ENCODE results near the gene KPNA6. TPM values are rescaled to one million over a fixed set of nuclear protein-coding genes. Genes with fewer than 3 reads are reported as not detected.
"Not testable (repeated sequence)": the region's sequence is repeated elsewhere in the genome, so short reads cannot be mapped to it uniquely, and the experiment has no call there.

KPNA6 gene
- total RNA-seq, 1 experiment from 2014 or later, result 36.0 TPM

DNA sequence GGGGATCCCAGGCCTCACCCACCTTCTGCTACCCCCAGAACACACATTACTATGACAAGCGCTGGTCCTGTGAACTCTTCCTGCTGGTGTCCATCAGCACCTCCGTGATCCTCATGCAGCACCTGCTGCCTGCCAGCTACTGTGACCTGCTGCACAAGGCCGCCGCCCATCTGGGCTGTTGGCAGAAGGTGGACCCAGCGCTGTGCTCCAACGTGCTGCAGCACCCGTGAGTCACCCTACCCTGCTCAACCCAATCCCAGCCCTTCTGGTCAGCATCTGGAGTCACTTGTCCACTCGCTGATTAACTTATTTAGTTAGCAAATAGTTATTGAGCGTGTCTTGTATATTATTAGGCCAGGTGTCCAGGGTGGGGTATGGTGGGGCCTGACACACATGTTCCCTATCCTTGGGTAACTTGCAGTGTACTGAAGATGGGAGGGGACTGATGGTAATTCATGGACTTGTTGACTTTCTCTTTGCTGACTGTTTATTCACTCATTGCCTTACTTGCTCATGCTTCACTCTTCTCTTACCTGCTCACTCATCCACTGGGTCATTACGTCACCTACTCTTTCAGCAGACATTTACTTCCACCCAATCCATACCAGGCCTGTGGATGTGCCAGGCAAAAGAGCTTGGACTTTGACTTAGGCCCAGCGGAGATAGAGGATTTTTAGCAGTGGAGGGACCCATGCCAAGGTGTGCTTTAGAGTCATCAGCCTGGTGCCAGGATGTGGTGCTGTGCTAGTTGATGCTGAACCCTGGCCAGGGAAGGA lies 12.9 kb upstream of the KPNA6 start:
- no peak for DNase-seq (ENCODE audit: low spot score)
- in situ Hi-C loops (cut with HindIII; ENCODE audit: low sequenced_read_pairs), result no loop called here

DNA sequence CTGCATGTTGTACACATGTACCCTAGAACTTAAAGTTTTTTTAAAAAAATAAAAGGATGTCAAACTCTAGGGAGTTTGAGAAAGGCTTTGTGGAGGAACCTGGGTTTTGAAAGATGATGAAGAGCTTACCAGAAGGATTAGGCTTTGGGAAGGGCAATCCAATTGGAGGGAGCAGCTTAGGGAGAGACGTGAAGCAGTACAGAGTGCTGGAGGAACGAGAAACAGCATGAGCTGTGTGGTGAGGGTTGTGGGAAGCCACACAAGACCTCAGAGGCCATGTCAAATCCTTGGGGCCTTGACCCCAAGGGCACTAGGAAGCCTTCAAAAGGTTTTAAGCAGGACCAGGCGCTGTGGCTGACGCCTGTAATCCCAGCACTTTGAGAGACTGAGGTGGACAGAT lies 8.4 kb upstream of the KPNA6 start:
- in situ Hi-C loops (cut with HindIII; ENCODE audit: low sequenced_read_pairs), result no loop called here

DNA sequence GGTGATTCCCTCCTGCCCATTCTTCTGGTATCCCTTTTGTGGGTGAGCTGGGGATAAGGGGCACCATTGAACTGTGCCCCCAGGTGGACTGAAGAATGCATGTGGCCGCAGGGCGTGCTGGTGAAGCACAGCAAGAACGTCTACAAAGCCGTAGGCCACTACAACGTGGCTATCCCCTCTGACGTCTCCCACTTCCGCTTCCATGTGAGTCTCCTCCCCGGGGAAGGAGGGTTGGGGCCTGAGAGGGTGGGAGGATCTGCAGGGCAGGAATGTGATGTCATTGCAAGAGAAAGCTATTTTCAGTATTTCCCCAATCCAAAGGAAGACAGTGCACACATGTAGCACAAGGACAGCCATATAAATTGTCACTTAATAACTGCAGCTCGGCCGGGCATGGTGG lies 7.5 kb upstream of the KPNA6 start:
- in situ Hi-C loops (cut with HindIII; ENCODE audit: low sequenced_read_pairs), result no loop called here

More for the DNA sequence above, 8.4 kb upstream of the KPNA6 start:
- DNase-seq (ENCODE audit: low spot score), result no peak

DNA sequence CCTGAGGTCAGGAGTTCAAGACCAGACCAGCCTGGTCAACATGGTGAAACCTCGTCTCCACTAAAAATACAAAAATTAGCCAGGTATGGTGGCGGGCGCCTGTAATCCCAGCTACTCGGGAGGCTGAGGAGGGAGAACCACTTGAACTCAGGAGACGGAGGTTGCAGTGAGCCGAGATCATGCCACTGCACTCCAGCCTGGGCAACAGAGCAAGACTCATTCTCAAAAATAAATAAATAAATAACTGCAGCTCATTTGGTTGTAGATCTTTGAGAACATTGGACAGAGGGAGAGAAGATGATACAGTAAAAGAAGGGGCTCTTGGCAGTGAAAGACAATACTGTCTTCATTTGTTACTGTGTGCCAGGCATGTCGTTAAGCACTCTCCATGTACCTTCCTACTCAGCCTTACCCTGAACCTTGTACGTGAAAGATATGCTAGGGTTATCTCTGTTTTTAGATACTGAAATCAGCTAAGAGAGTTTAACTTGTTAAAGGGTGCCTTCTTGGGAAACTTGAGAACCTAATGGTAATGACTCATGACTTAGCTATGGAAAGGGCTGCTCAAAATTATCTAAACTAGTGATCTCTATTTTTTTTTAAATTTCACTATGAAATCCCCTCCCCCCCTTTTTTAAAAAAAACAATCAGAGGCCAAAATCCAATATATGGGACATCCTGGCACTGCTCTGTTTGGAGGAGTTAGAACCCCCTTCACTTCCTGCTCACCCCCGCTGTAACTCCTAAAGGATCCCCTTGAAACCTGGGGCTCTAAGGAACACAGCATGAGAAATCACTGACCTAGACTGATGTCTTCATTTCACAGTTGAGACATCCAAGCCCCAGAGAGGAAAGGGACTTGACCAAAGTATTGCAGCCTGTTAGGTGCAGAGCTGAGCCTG lies 6.8 kb upstream of the KPNA6 start:
- no peak for DNase-seq (ENCODE audit: low spot score)
- in situ Hi-C loops (cut with HindIII; ENCODE audit: low sequenced_read_pairs), result no loop called here

More for the DNA sequence above, 7.5 kb upstream of the KPNA6 start:
- DNase-seq (ENCODE audit: low spot score), result no peak

DNA sequence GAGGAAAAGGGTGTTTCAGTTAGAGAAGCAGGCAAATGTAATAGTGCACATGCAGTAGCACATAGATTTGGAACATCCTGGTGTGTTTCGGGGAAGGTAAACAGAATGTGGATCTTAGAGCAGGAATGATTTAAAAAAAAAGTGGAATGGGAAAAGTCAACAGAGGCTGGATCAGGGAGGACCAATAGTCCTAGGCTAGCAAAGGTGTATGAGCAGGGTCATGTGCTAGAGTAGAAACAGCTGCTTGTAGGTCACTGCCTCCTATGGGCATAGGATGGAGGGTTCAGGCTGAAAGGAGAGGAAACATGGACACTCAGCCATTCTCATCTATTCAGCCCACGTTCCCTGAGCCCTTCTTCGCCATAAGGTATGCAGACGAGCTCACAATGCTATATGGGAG lies 3.7 kb upstream of the KPNA6 start:
- no peak for DNase-seq (ENCODE audit: low spot score)
- in situ Hi-C loops (cut with HindIII; ENCODE audit: low sequenced_read_pairs), result no loop called here

DNA sequence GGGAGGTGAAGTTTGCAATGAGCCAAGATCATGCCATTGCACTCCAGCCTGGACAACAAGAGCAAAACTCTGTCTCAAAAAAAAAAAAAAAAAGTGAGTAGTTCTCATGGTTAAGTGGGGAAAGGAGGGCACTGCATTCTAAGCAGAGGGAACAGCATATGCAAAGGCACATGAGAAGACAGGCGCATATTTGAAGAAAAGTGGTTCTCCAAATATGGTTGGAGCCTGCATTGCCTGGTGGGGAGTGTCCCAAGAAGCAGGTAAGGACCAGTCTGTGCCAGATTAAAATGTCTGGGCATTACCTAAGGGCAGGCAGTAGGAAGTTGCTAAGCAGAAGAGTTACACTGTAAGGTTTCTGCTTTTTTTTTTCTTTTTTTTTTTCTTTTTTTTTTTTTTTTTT lies 2.5 kb upstream of the KPNA6 start:
- no peak for DNase-seq (ENCODE audit: low spot score)

DNA sequence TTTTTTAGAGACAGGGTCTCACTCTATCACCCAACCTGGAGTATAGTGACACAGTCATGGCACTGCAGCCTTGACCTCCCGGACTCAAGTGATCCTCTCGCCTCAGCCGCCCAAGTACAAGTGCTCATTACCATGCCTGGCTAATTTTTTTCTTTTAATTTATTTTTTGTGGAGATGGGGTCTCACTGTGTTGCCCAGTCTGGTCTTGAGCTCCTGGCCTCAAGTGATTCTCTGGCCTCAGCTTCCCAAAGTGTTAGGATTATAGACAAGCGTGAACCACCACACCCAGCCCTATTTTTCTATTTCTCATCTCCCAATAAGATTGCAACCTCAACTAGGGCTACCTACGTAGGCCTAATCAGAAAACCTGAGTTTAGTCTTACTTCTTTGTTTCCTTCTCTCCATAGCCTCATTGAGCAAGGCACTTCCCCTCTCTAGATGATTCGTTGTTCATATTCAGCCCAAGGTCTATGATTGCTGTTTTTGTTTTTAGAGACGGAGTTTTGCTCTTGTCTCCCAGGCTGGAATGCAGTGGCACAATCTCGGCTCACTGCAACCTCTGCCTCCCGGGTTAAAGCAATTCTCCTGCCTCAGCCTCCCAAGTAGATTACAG lies 1.1 kb upstream of the KPNA6 start:
- in situ Hi-C loops (cut with HindIII; ENCODE audit: low sequenced_read_pairs), result no loop called here
- DNase-seq (ENCODE audit: low spot score), result no peak

More for the DNA sequence above, 2.5 kb upstream of the KPNA6 start:
- in situ Hi-C loops (cut with HindIII; ENCODE audit: low sequenced_read_pairs), result no loop called here

DNA sequence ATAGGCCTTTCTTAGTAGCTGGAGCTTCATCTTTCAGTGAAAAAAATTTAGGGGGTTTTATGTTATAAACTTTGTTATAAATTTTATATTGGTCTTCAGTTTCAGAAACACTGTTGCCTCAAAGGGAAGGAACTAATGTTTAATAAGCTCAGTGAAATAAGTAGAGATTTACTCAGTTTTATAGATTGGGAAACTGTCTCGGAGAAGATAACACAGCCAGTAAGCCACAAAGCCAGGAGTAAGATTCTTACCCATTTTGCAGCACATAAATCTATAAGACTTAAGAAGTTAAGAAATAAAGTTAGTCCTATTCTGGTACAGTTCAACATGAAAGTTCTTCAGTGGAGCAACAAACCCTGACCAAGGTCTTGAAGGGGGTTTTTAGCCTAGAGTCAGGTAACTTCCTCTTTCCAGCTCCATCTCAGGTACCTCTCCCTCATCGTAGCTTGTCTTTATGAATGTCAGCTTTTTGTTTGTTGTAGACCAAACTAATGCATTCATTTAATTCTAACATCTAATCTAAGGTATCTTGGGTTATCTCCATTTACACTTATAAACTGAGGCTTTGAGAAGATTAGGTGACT lies 3.3 kb downstream of the KPNA6 start:
- DNase-seq (ENCODE audit: low spot score), result no peak
- in situ Hi-C loops (cut with HindIII; ENCODE audit: low sequenced_read_pairs), result no loop called here

DNA sequence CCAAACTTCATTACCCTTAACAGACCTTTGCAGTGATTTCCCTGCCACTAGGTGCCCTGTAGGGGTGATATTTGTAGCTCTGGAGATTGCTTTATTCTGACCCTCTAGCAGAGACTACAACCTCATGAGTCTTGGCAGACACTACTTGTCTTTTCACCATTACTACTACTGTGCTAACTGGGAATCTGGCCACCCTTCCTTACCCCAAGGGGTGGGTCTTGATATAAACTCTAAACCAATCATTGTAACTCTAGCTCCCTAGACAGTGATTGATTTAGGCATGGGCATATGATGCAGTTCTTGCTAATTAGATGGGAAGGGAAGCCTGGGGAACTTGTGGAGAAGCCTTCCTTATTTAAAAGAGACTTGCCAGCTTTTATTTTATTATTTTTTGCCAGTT lies 3.9 kb downstream of the KPNA6 start:
- in situ Hi-C loops (cut with HindIII; ENCODE audit: low sequenced_read_pairs), result no loop called here

DNA sequence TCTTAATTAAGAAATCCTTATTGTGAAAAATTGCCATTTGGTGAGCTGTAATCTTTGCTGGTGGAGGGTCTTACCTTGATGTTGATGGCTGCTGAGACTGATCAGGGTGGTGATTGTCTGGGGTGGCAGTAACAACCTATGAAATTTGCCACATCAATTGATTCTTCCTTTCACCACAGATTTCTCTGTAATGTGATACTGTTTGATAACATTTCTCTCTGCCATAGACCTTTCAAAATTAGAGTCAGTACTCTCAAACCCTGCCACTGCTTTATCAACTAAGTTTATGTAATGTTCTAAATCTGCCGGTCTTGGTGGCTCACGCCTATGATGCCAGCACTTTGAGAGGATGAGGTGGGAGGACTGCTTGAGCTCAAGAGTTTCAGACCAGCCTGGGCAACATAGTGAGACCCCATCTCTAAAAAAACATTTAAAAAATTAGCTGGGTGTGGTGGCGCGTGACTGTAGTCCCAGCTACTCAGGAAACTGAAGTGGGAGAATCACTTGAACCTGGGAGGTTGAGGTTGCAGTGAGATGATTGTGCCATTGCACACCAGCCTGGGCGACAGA lies 5.0 kb downstream of the KPNA6 start:
- DNase-seq (ENCODE audit: low spot score), result no peak
- in situ Hi-C loops (cut with HindIII; ENCODE audit: low sequenced_read_pairs), result no loop called here

More for the DNA sequence above, 3.9 kb downstream of the KPNA6 start:
- no peak for DNase-seq (ENCODE audit: low spot score)

DNA sequence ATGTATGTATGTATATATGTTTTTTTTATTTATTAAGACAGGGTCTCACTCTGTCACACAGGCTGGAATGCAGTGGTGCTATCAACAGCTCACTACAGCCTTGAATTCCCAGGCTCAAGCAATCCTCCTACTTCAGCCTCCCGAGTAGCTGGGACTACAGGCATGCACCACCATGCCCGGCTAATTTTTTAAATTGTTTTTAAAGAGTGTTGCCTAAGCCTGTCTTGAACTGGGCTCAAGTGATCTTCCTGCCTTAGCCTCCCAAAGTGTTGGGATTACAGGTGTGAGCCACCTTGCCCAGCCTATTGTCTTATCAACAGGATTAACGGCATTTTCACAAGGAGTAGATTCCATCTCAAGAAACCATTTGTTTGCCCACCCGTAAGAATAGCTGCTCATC lies 5.6 kb downstream of the KPNA6 start:
- in situ Hi-C loops (cut with HindIII; ENCODE audit: low sequenced_read_pairs); DNase-seq (ENCODE audit: low spot score): not testable (repeated sequence)

DNA sequence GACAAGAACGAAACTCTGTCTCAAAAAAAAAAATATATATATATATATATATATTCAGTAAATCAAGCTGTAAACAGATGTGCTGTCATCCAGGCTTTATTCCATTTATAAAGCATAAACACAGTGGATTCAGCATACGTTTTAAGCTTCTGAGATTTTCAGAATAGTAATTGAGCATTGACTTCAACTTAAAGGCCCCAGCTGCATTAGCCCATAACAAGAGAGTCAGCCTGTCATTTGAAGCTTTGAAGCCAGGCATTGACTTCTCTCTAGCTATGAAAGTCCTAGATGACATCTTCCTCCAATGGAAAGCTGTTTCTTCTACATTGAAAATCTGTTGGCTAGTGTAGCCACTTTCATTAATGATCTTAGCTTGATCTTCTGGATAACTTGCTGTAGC lies 6.6 kb downstream of the KPNA6 start:
- DNase-seq (ENCODE audit: low spot score), result no peak
- in situ Hi-C loops (cut with HindIII; ENCODE audit: low sequenced_read_pairs), result no loop called here

DNA sequence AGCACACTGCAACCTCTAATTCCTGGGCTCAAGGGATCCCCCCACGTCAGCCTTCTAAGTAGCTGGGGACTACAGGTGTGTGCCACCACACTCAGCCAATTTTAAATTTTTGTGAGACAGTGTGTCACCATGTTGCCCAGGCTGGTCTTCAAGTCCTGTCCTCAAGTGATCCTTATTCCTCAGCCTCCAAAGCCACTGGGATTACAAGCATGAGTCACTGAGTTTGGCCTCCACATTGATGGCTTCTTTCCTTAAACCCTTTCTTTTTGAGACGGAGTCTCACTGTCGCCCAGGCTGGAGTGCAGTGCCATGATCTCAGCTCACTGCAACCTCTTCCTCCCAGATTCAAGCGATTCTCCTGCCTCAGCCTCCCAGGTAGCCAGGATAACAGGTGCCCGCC lies 7.6 kb downstream of the KPNA6 start:
- in situ Hi-C loops (cut with HindIII; ENCODE audit: low sequenced_read_pairs), result no loop called here
- DNase-seq (ENCODE audit: low spot score), result no peak

DNA sequence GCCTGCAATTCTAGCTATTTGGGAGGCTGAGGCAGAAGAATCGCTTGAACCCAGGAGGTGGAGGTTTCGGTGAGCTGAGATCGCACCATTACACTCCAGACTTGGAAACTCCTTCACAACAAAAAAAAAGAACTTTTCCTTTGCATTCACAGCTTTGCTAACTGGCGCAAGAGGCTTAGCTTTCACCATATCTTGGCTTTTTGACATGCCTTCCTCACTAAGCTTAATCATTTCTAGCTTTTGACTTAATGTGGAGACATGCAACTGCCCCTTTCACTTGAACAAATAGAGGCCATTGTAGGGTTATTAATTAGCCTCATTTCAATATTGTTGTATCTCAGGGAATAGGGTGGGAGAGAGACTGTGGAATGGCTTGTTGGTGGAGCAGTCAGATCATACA lies 8.7 kb downstream of the KPNA6 start:
- in situ Hi-C loops (cut with HindIII; ENCODE audit: low sequenced_read_pairs), result no loop called here

DNA sequence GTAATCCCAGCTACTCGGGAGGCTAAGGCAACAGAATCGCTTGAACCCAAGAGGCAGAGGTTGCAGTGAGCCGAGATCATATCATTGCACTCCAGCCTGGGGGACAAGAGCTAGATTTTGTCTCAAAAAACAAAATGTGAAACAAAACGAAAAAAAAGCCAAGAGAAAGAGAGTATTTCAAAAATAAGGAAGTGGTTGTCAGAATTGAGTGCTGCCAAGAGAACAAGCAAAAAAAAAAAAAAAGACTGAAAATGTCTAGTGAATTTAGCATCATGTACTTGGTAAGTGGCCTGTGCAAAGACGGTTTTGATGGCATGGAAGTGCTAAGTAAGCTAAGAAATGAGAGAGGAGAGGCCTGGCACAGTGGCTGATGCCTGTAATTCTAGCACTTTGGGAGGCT lies 14.3 kb downstream of the KPNA6 start:
- no peak for DNase-seq (ENCODE audit: low spot score)

More for the DNA sequence above, 8.7 kb downstream of the KPNA6 start:
- no peak for DNase-seq (ENCODE audit: low spot score)

DNA sequence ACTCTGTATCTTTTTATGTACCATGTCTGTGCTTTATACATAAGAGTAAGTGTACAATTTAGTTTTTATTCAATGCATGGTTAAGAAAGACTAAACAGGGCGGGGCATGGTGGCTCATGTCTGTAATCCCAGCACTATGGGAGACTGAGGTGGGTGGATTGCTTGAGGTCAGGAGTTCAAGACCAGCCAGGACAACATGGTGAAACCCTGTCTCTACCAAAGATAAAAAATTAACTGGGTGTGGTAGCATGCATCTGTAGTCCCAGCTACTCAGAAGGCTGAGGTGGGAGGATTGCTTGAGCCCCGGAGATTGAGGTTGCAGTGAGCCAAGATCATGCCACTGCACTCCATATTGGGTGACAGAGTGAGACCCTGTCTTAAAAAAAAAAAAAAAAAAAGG lies 15.5 kb downstream of the KPNA6 start:
- in situ Hi-C loops (cut with HindIII; ENCODE audit: low sequenced_read_pairs), result not testable (repeated sequence)

More for the DNA sequence above, 14.3 kb downstream of the KPNA6 start:
- in situ Hi-C loops (cut with HindIII; ENCODE audit: low sequenced_read_pairs), result no loop called here

DNA sequence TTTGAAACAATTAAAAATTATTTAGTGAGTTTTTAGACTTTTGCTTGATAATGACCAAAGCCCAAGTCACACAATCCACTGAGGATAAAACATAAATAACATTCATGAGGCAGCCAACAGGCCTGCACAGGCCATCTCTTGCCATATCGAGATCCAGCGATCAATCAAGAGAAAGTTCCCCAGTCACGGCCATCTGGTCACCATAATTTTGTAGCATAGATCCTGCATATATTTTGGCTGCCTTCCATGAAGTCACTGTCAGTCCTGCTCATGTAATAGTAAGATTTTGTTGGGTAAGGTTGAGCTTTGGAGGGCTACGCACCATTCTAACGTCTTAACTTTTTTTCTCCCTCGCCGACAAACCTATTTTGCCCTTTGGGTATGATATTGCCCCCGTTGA lies 17.5 kb downstream of the KPNA6 start:
- in situ Hi-C loops (cut with HindIII; ENCODE audit: low sequenced_read_pairs), result no loop called here
- DNase-seq (ENCODE audit: low spot score), result no peak

More for the DNA sequence above, 15.5 kb downstream of the KPNA6 start:
- not testable (repeated sequence) for DNase-seq (ENCODE audit: low spot score)

DNA sequence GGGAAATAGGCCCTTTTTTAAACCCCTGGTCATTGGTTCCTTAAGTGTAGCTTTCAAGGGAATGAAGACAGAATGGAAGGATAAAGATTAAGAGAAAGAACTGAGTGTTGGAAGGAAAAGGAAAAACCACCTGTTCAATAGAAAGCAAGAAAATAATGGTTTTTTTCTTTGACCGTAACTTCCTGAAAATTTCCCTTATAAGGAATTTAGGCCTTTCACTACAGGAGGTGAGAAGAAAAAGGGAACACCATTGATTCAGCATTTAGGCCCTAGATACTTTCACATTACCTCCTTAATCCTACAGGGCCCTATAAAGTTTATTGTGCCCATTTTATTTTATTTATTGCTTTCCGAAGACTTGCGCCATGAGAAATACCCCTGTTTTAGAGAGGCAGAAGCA lies 18.9 kb downstream of the KPNA6 start:
- in situ Hi-C loops (cut with HindIII; ENCODE audit: low sequenced_read_pairs), result no loop called here
- no peak for DNase-seq (ENCODE audit: low spot score)
